H1 (cell line): Measurements from ENCODE around the gene MAPK8IP3. TPM values are rescaled to one million over a fixed set of nuclear protein-coding genes. Genes with fewer than 3 reads are reported as not detected.

Experiments used
- EP300 ChIP-seq, 2 experiments: IDR thresholded peaks; 1 replicate in 1 of 2; 2 replicates in 1 of 2; pipeline ENCODE4 v1.6.1; 2011 to 2012; ENCODE audit warnings: low read depth in 2 of 2, low read length in 2 of 2, mild to moderate bottlenecking in 2 of 2, borderline replicate concordance in 1 of 2, inconsistent platforms in 1 of 2, moderate library complexity in 1 of 2
- EZH2 ChIP-seq: fragments of 200-600 bp; sonication (generic); IDR thresholded peaks from 2 replicates; pipeline ENCODE4 v1.7.1; 2012; ENCODE audit warnings: low read depth, mild to moderate bottlenecking, moderate library complexity, low read length, inconsistent platforms; ENCODE audit not compliant: severe bottlenecking
- GTF2F1 ChIP-seq: IDR thresholded peaks from 2 replicates; pipeline ENCODE4 v1.6.1; 2012; ENCODE audit warnings: low read depth, low read length, improper control_type of control experiment, borderline replicate concordance
- JUND ChIP-seq: IDR thresholded peaks from 2 replicates; pipeline ENCODE4 v1.6.1; 2011; ENCODE audit warnings: mild to moderate bottlenecking, improper control_type of control experiment, low read length
- KDM5A ChIP-seq: fragments of 200-600 bp; IDR thresholded peaks from 2 replicates; pipeline ENCODE4 v1.7.1; 2012; ENCODE audit warnings: mild to moderate bottlenecking, low read length, inconsistent platforms, mixed read lengths
- TAF1 ChIP-seq: IDR thresholded peaks from 2 replicates; pipeline ENCODE4 v1.6.1; 2011; ENCODE audit warnings: mild to moderate bottlenecking, low read depth, low read length
- TBP ChIP-seq: IDR thresholded peaks from 2 replicates; pipeline ENCODE4 v1.6.1; 2011; ENCODE audit warnings: low read depth, low read length, improper control_type of control experiment
- polyA plus RNA-seq, 7 experiments: library from polyadenylated mRNA; depleted of rRNA in 3 of 7; stranded (reverse) in 5 of 7; unstranded in 2 of 7; fragments of >200 nt in 5 of 7; fragments of 200-250 nt in 2 of 7; gene quantifications; 1 replicate in 5 of 7; 2 replicates in 1 of 7; 4 replicates in 1 of 7; pipeline versions ENCODE4 v1.2.1 to v1.2.3, GENCODE V29; 2011 to 2013; ENCODE audit warnings: missing spikeins in 2 of 7, mixed read lengths in 2 of 7
- total RNA-seq: library from RNA; stranded (reverse); fragmentation: NEBNext Ultra II Directional; extraction: Animal tissue kit (Norgen Biotek cat#: 25700); gene quantifications from 2 replicates; pipeline ENCODE4 v1.2.1, GENCODE V29; 2021

MAPK8IP3 gene
- total and polyA plus RNA-seq, 2 of the 8 experiments (the other 6 are each of a cell fraction or from before 2014, with no cell fraction given): 16.9 to 43.4 TPM

GRCh38 chr16:1764971-1765370 is 59.0 kb downstream of the MAPK8IP3 start (continued):
- TF ChIP-seq KDM5A (no peak), EP300 (IDR thresholded peaks at IDR 0.05; ENCODE audit: borderline replicate concordance in 1 of 2, low read depth in 2 of 2, low read length in 2 of 2) (no peak), TBP (no peak), EZH2 (no peak), TAF1 (no peak), JUND (no peak), GTF2F1 (no peak)
